NCI-H446 treated with DMSO at 0.1 percent for 48 hours (cell line): Measurements from ENCODE around the gene RARB.

Experiments used
- DNase-seq: peaks from one replicate; lab custom pipeline; 2025; lab: John Stamatoyannopoulos, UW

The RARB gene

GRCh38 chr3:25554376-25554775 lies 126.3 kb downstream of the RARB start:
- no peak for DNase-seq

GRCh38 chr3:25555695-25556437 lies 127.8 kb downstream of the RARB start:
- no peak for DNase-seq

GRCh38 chr3:25556447-25556846 lies 128.4 kb downstream of the RARB start:
- no peak for DNase-seq

DNA sequence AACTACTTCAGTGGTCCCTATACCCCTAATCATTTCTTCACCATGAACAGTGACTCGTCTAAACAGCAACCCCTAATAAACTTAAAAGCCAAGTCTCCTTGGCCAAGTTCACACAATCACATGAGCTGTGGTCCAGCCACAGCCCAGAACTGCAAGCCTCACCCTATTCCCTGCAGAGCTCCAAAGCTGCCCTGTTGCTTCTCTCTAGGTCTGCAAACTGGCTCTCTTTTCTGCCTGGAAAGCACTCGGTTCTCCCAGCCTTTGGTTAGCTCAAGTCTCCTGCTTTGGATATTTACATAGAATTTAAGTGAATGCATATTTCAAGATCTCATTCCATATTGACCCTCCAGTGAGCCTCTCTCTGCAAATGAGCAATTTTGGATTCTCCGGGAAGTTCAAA lies 129.6 kb downstream of the RARB start:
- no peak for DNase-seq

- no peak for DNase-seq
These were observed 130.1 kb downstream of the RARB start for GRCh38 chr3:25558121-25558520.

GRCh38 chr3:25558796-25559195 lies 130.7 kb downstream of the RARB start:
- DNase-seq: no peak

DNA sequence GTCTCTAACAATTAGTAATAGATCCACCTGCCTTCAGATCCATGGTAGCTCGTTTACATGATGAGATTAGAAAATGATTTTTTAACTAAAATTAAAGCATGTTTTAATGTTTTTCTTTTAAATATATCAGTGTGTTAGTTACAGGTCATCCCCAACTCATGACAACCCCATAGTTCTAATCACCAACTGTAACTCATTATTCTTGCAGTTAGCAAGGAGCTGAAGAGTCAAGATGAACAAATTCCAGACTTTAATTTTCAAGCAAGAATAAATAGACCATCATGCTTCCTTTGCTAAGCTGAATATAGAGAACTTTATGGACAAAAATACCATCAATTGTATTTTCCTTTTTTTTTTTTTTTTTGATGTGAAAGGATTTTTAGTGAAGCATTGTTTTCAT lies 135.5 kb downstream of the RARB start:
- DNase-seq: no peak

- no peak for DNase-seq
These were observed 136.0 kb downstream of the RARB start for GRCh38 chr3:25564075-25564474.

DNA sequence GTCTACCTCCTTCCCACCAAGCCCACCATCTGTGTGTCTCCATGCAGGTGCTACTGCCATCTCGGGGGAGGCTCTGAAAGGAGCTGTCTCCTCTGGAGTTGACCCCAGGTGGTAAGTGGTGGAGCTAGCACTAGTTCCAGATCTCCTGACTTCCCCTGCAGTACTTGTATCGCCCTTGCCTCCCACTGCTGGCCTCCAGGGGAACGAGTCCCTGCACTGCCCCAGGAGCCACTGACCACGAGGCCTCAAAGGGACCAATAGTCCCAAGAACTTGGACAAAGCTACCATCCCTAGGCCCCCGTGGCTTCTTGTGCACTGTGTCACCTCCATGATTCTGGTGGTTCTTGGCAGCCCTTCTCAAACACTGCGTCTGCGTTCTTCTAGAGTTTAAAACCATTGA lies 137.7 kb downstream of the RARB start:
- no peak for DNase-seq

DNA sequence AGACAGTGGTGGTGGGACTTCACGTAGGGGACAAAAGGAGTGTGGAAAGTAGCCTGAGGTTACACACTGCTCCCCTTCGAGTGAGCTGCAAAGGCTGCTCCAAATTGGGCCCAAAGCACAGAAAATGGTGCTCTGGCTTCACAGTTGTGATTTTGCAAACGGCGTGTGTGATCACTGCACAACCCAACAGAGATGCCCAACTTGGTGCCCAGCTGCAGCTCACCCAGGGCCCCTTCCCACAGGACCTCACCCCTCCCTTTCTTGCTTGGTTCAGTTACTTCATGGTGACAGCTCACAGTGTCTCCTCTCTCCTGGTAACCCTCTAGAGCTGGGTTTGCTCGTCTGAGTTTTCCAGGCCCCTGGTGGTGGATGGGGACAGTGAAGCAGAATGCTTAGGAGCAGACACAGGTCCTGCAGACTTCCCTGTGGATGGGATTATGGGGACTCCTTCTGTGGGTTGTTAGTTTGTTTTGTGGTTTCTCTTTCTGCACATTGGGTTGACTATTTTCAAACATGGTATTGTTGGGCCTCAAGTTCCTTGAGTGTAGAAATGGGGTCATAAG lies 138.4 kb downstream of the RARB start:
- no peak for DNase-seq

- no peak for DNase-seq
These were observed 139.3 kb downstream of the RARB start for GRCh38 chr3:25567388-25567787.

DNA sequence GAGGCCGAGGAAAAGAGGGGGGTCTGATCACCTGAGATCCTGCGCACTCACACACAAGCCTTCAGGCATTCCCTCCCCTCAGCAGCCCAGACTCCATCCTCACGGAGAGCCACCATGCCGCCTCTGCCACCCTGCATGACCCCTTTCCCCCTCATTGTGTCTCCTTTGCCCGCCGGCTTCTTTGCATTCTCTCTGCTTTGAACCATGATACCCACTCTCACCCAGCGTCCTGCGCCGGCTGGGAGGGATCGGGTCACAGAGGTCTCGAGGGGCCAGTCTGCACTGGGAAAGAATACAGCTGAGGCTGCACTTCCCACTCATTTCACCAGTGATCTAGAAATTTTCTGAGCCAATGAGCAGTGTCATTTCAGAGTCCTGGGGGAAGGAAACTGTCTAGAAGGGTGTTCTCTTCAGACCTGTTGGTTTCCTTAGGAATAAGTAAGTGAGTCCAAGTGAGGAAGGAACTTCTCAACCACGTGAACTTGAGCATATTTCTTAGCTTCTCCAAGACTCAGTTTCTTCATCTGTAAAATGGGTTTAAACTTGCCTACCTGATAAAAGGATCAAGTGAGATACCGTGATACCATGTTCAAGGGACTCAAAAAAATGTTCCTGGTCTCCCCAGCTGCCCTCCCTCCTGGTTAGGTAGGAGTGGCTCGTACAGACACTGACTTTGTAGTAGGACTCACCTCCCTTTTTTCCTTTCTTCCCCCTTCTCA lies 139.9 kb downstream of the RARB start:
- no peak for DNase-seq

DNA sequence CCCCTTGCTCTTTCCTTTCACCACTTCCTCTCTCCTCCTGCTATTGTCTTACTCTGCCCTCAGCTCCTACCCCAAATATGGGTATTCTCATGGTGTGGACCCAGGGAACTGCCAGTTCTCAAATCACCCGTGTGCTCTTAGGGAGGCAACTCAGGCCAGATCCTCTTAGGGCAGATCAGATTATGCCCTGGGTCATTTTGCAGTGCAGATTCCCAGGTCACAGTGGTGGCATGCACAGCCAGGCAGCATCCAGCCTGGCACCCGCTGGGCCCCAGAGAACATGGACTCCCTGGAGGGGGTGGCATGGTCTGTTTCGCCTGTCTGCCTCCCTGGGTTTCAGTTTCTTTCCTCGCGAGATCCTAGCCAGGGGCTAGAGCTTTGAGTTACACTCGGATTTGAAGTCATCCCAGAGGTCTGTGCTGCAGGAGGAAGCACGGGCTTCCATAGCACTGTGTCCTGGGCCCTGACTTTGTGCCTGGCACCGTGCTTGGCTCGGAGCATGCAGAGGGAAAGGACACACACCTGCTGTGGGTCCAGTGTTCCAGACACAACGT lies 140.5 kb downstream of the RARB start:
- DNase-seq: no peak

DNA sequence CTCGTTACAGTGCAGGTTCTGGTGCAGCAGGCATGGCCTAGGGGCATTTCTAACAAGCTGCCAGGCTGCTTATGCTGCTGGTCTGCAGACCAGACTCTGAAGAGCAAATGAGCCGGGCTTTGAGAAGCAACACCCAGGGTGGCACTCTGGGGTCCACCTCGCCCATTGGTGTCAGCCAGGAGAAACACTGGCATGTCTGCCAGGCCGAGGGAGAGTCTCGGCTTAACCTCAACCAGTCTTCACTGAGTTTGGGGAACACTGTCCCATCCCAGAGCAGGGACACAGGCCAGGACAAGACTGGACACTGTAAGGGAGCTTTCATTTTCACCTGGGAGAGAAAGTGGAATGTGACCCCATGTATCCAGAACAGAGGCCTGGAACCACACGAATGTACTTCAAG lies 143.2 kb downstream of the RARB start:
- no peak for DNase-seq

- no peak for DNase-seq
These were observed 144.3 kb downstream of the RARB start for GRCh38 chr3:25572336-25572735.

DNA sequence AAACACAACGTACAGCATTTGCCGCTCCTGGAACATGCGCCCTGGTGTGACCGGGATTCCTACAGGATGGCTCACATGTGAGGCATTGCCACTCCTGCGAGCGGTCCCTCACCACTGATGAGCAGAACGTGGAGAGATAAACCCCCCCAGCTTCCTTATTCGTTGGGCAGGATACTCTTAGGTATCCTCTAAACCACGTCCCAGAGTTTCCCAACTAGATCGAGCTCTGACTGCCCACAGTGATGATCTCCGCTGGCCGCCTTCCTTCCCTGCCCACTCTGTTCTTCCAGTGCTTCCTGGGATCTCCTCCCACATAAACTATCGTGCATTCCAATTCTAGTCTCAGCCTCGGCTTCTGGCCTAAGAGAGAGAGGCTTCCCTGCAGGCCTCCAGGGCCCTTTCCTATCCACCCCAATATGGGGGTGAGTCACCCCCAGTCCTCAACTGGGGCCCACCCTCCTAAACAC lies 144.9 kb downstream of the RARB start:
- no peak for DNase-seq

- DNase-seq: no peak
These were observed 145.5 kb downstream of the RARB start for GRCh38 chr3:25573386-25574171.

GRCh38 chr3:25574172-25574765 lies 146.2 kb downstream of the RARB start:
- DNase-seq: no peak

- no peak for DNase-seq
These were observed 146.9 kb downstream of the RARB start for GRCh38 chr3:25575001-25575400.

GRCh38 chr3:25576146-25576545 lies 148.1 kb downstream of the RARB start:
- no peak for DNase-seq

DNA sequence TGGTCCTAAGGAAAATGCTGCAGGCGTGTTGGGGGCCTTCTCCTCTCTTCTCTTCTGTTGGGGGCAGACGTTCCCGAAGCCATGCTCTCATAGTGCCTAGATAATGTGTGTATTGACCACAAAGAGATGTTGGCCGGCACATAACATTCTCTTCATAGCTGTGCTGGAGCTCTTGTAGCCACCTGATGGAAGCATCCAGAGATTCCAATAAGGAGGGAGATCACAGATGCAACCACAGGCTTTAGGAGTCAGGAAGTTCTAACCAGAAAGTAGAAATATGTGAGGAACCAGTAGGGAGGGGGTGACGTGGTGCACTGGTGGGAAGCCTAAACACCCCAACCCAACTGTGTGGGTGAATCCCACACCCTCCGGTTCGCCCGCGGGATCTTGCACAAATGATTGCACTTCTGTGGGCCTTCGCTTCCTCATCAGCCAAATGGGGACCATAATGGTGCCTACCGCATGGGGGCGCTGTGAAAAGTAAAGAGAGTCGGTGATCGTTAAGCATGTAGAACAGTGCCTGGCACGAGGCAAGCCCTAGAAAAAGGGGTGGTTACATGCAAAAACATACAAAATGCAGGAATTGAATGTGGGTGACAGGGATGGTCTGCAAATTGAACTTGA lies 148.9 kb downstream of the RARB start:
- DNase-seq: no peak
